DMS53 (cell line): ENCODE data around the gene NOS1AP.
"Not testable (repeated sequence)": the region's sequence is repeated elsewhere in the genome, so short reads cannot be mapped to it uniquely, and the experiment has no call there.

Experiments
- DNase-seq: peaks from one replicate; lab custom pipeline; 2025; lab: John Stamatoyannopoulos, UW

Gene NOS1AP

DNA sequence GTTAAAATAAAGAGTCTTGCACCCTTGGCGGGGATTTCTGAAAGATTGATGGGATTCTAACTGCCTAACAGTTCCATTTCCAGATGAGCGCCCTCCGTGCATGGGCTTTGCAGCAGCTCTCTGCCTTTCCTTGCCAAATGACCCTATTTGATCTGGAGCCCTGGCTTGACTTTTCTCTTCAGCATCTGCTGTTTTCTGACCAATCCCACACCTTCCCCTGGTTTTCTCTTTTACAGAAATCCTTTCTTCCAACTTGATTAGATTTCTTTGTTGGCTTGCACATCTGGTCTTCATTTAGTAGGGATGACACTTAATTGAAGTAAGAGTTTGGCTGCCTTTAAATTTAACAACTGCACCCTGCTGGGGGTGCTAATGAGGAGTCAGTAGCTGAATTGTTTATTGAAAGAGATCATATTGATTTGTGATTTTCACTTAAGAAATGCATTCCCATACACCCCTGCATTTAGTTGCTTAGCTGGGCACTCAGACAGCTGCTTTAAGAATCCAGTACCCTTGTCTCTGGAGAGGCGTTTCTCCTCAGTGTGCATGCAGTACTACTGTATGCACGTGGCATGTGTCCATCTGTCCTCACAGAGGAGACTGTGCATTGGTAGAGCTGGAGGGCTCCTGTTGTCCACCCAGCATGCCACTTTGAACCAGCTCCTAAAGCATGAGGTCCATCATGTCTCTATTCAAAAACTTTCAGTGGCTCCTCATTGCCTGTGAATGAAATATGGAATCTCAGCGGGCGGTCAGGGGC lies 99.7 kb downstream of the NOS1AP start:
- DNase-seq = no peak

- no peak for DNase-seq
Observed at GRCh38 chr1:162171111-162171510, 101.6 kb downstream of the NOS1AP start.

GRCh38 chr1:162172311-162173102 lies 103.0 kb downstream of the NOS1AP start:
- DNase-seq = no peak

- not testable (repeated sequence) for DNase-seq
Observed at GRCh38 chr1:162173607-162174006, 104.1 kb downstream of the NOS1AP start.

- DNase-seq = not testable (repeated sequence)
Observed at GRCh38 chr1:162174027-162174426, 104.5 kb downstream of the NOS1AP start.

DNA sequence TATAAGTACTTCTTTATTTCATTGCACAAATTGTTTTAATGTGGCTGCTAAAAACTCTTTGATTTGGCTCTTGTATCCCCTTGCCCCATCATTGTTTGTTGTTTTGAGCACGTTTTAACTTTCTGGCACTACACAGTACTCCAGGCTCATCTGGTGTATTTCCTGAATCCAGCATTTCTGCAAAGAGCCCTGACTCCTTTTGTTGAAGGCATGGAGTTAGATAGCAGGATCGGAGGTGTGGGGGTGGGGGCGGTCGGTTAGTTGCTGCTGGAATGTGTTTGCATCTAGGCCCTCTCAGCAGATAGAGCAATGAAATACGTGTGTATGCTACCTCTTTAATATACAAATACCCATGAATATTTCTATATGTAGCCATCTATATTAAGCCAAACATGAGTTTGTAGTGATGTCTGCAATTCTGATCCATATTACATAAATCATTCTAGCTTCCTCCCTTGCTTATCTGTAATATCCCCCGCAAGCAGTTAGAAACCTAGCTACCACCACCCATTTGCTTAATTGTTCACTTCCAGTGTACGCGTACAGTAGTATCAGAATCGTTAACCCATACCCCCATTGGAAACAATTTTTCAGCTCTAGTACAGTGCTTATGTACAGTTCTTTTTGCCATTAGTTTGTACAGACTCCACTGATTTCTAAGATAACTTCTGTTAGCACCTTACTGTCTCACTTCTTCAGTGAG lies 106.0 kb downstream of the NOS1AP start:
- no peak for DNase-seq

- DNase-seq = no peak
Observed at GRCh38 chr1:162177126-162177525, 107.6 kb downstream of the NOS1AP start.

DNA sequence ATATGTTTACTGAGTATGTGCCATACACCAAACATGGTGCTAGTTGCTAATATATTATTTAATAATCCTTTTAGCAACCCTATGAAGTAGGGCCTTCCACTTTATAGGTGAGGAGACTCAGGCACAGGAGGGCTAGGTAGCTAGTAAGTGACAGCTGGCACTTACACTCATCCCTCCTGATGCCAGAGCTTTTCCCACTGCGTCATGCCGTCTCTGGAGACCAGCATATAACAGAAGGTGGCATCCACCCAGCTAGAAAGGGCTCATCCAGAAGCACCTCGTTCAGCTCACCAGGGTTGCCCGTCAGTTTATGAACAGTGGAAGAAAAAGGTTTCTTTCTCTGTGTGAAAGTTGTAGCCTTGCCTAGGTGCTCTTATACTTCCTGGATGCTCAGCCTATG lies 108.9 kb downstream of the NOS1AP start:
- DNase-seq = no peak

GRCh38 chr1:162179121-162179520 lies 109.6 kb downstream of the NOS1AP start:
- DNase-seq = no peak

DNA sequence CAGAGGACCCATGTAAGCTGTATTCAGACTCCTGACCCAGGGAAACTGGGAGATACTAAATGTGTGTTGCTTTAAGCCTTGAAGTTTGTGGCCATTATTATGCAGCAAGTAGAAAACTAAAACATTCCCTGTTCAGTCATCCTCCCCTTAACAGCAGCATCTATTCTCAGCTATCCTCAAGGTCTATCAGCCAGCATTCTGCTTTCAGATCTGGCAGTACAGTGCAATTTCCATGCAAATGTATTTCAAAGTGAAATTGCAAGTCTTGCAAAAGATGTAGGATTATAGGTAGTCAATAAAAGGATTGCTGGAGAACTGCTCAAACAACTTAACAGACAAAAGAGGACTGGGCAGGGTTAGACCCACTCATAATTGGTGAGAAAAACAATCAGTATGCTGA lies 111.3 kb downstream of the NOS1AP start:
- DNase-seq = no peak

GRCh38 chr1:162182090-162182489 lies 112.6 kb downstream of the NOS1AP start:
- no peak for DNase-seq

DNA sequence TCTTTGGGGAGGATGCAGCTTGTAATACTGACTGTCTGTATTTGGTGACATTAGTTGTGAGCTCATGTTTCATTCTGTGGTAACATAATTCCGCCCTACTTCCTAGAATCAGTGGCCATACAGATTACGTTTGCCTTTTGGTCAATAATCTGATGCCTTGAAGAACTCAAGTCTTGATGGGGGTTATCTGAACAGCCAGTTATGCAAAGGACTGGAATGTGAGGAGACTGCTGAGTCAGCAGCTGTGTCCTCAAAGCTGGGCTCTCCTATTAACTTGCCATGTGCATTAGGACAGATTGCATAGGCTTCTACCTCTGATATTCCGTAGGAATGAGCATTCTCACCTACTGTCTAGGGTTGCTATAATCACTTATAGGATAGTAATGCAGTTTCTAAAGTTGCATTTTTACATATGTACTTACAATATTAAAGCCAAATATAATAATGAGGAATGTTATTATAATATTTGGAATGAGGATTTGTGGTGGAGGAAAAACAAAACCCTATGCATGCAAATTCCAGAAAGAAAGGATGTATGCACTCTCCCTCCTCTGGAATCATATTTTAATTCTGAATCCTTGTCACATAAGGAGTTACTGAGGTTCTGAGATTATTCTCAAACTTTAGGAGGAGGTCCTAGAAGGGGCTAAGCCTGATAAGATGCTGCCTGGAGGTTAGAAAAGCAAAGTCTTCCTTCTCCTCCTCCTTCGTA lies 116.0 kb downstream of the NOS1AP start:
- no peak for DNase-seq

DNA sequence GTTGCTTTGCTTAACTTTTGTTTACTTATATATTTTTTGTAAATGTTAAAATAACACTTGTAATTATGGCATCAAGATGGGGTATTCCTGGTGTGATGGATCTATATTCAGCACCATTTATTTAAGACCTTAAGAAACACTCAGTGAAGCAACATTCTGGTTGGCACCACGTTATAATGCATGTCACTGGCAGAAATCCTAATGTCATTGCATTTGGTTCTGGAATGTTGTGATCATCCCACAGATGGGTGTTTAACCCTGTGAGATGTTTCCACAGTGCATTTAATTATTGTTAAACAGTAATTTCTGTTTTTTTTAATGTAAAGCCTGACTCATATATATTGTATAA lies 116.5 kb downstream of the NOS1AP start:
- DNase-seq = no peak

- DNase-seq = no peak
Observed at GRCh38 chr1:162186406-162186805, 116.9 kb downstream of the NOS1AP start.

- DNase-seq = no peak
Observed at GRCh38 chr1:162187687-162188276, 118.3 kb downstream of the NOS1AP start.

- no peak for DNase-seq
Observed at GRCh38 chr1:162189345-162189744, 119.9 kb downstream of the NOS1AP start.

GRCh38 chr1:162191396-162192305 lies 122.2 kb downstream of the NOS1AP start:
- peak; percentile 72 for DNase-seq

GRCh38 chr1:162192306-162192678 lies 122.8 kb downstream of the NOS1AP start:
- DNase-seq = peak; percentile 58

DNA sequence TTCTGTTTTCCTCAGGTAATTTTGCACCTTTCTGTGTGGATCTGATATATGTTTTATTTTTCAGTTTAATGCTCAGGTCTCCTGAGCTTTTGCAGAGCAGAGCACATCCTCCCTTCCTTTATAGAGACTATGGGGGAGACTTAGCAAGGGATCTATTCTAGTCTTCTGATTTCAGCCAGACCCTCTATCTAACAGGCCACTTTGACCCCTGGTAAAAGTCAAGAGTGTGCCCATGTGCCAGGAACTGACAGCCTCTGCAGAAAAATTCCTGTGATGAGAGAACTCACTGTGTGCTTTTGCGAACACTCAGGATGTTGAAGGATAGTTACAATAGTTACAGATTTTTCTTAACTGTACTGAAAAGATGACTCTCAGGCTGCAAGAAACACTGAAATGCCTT lies 123.3 kb downstream of the NOS1AP start:
- no peak for DNase-seq

DNA sequence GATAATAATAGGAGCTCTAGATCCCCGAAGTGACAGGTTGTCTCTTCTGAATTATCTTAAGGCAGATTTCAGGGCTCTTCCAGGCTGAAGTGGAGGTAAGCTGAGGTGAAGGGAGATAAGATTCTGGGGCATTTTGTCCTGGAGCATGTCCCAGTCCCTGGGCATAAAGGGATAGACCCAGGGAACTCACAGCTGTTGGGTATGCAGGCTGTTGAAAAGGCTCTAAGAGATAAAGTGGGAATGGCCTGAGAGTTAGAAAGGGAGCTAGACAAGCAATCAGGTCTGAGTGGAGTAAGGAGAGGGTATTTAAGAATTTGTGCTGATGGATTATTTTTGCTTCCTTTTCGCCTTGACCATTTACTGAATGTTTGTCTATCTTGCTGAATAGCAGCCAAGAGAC lies 123.7 kb downstream of the NOS1AP start:
- DNase-seq = no peak

GRCh38 chr1:162193815-162194214 lies 124.3 kb downstream of the NOS1AP start:
- peak; percentile 69 for DNase-seq
